SK-N-SH (cell line): ENCODE measurements around the gene MLLT11. TPM values are rescaled to one million over a fixed set of nuclear protein-coding genes. Genes with fewer than 3 reads are reported as not detected.
A peak's percentile ranks its signal among the peaks of the same experiment; 100 is the strongest.

Source experiments
- CTCF ChIA-PET: fragments of 300-600, 350-600 bp; formaldehyde crosslinking; extraction: SDS; loops from one replicate; lab custom pipeline; 2021; lab: Yijun Ruan, JAX
- POLR2A ChIA-PET: fragments of 350-600 bp; sonication (Branson Sonifier 250); formaldehyde crosslinking; extraction: SDS; loops from one replicate; lab custom pipeline; 2020; ENCODE audit warnings: antibody characterized with exemption, inconsistent platforms; lab: Yijun Ruan, JAX
- DNase-seq: peaks from one replicate; pipeline ENCODE4 v3.0.0; 2012
- H2AFZ ChIP-seq: fragments of 200-600 bp; sonication (generic); 2 replicates; pipeline ENCODE4 v1.8.1; 2016; ENCODE audit warnings: antibody characterized with exemption, mild to moderate bottlenecking, low read depth
- H3F3A ChIP-seq: fragments of 200-600 bp; sonication (generic); replicated peaks from 2 replicates; pipeline ENCODE3; 2016; ENCODE audit warnings: antibody characterized with exemption, mild to moderate bottlenecking; ENCODE audit not compliant: insufficient read depth
- H3K27ac ChIP-seq, 2 experiments: fragments of 200-500 bp in 1 of 2; fragments of 200-600 bp in 1 of 2; sonication (Bioruptor generic) in 1 of 2; sonication (generic), shearing (Covaris generic) in 1 of 2; 2 replicates each; pipeline versions ENCODE4 v1.5.1 to v1.6.1; 2014 to 2016; ENCODE audit warnings: low read depth in 2 of 2, inconsistent platforms in 1 of 2, low read length in 1 of 2, mild to moderate bottlenecking in 1 of 2, mixed read lengths in 1 of 2
- H3K27me3 ChIP-seq: fragments of 200-600 bp; sonication (generic), shearing (Covaris generic); 2 replicates; pipeline ENCODE4 v1.6.1; 2016; ENCODE audit warnings: mixed run types; ENCODE audit not compliant: insufficient read depth
- H3K36me3 ChIP-seq, 2 experiments: fragments of 200-500 bp in 1 of 2; fragments of 200-600 bp in 1 of 2; sonication (Bioruptor generic) in 1 of 2; sonication (generic) in 1 of 2; replicated peaks in 1 of 2; 2 replicates each; pipeline versions ENCODE3 to v1.5.1; 2014 to 2016; ENCODE audit warnings: low read length in 1 of 2, mild to moderate bottlenecking in 1 of 2; ENCODE audit not compliant: insufficient read depth in 2 of 2, control insufficient read depth in 1 of 2
- H3K4me1 ChIP-seq, 2 experiments: fragments of 200-500 bp in 1 of 2; fragments of 200-600 bp in 1 of 2; sonication (Bioruptor generic) in 1 of 2; sonication (generic), shearing (Covaris generic) in 1 of 2; 2 replicates each; pipeline versions ENCODE4 v1.5.1 to v1.6.1; 2014 to 2016; ENCODE audit warnings: low read depth in 1 of 2, low read length in 1 of 2, mixed run types in 1 of 2; ENCODE audit not compliant: insufficient read depth in 2 of 2, control insufficient read depth in 1 of 2
- H3K4me2 ChIP-seq: fragments of 200-600 bp; sonication (generic), shearing (Covaris generic); 2 replicates; pipeline ENCODE4 v1.6.1; 2017; ENCODE audit warnings: mixed run types
- H3K4me3 ChIP-seq, 2 experiments: fragments of 200-500 bp in 1 of 2; fragments of 200-600 bp in 1 of 2; sonication (Bioruptor generic) in 1 of 2; sonication (generic), shearing (Covaris generic) in 1 of 2; 2 replicates each; pipeline versions ENCODE4 v1.5.1 to v1.8.1; 2014 to 2016; ENCODE audit warnings: low read depth in 2 of 2, inconsistent platforms in 1 of 2, low read length in 1 of 2, mild to moderate bottlenecking in 1 of 2, mixed read lengths in 1 of 2, moderate library complexity in 1 of 2
- H3K79me2 ChIP-seq: fragments of 200-600 bp; sonication (generic); 2 replicates; pipeline ENCODE4 v1.8.1; 2017; ENCODE audit warnings: mild to moderate bottlenecking; ENCODE audit not compliant: insufficient read depth
- H3K9ac ChIP-seq: fragments of 200-600 bp; sonication (generic); 2 replicates; pipeline ENCODE4 v1.6.1; 2017; ENCODE audit warnings: mixed run types
- H3K9me2 ChIP-seq: fragments of 200-600 bp; sonication (generic); 2 replicates; pipeline ENCODE4 v1.6.1; 2017; ENCODE audit warnings: mixed run types
- H3K9me3 ChIP-seq: fragments of 200-600 bp; sonication (generic); 2 replicates; pipeline ENCODE4 v1.6.1; 2017; ENCODE audit warnings: mixed run types, mild to moderate bottlenecking, moderate library complexity
- H4K20me1 ChIP-seq: fragments of 200-600 bp; sonication (generic); 2 replicates; pipeline ENCODE4 v1.6.1; 2017; ENCODE audit warnings: mild to moderate bottlenecking, mixed run types; ENCODE audit not compliant: insufficient read depth
- CHD2 ChIP-seq: fragments of 150-350 bp; IDR thresholded peaks from 2 replicates; pipeline ENCODE4 v1.6.1; 2018; ENCODE audit warnings: low read length; ENCODE audit not compliant: partially characterized antibody
- ELF1 ChIP-seq: IDR thresholded peaks from 2 replicates; pipeline ENCODE4 v1.4.0; 2012
- EP300 ChIP-seq, 2 experiments: IDR thresholded peaks; 2 replicates each; pipeline versions ENCODE4 v1.4.0 to v1.6.1; 2012; ENCODE audit warnings: borderline replicate concordance in 1 of 2, low read depth in 1 of 2, low read length in 1 of 2
- EZH2phosphoT487 ChIP-seq: fragments of 200-600 bp; sonication (generic); IDR thresholded peaks from 2 replicates; pipeline ENCODE4 v1.6.1; 2017; ENCODE audit warnings: low read depth, mixed run types, mild to moderate bottlenecking, antibody characterized with exemption, moderate library complexity, borderline replicate concordance
- FOXJ3 ChIP-seq: sonication (generic); formaldehyde crosslinking; IDR thresholded peaks from 2 replicates; pipeline ENCODE4 v1.5.1; 2020; ENCODE audit warnings: mild to moderate bottlenecking, missing genetic modification reagents
- GABPA ChIP-seq: IDR thresholded peaks from 2 replicates; pipeline ENCODE4 v1.4.0; 2012; ENCODE audit warnings: low read depth, mild to moderate bottlenecking
- IRF3 ChIP-seq: fragments of 150-350 bp; IDR thresholded peaks from 2 replicates; pipeline ENCODE4 v1.6.1; 2016; ENCODE audit warnings: mild to moderate bottlenecking, low read depth, low read length
- MAX ChIP-seq: IDR thresholded peaks from 2 replicates; pipeline ENCODE4 v1.4.0; 2012; ENCODE audit warnings: low read depth
- NFIC ChIP-seq: IDR thresholded peaks from 2 replicates; pipeline ENCODE4 v1.4.0; 2012; ENCODE audit warnings: borderline replicate concordance
- NRF1 ChIP-seq: IDR thresholded peaks from 2 replicates; pipeline ENCODE4 v1.6.1; 2012; ENCODE audit warnings: low read depth, mild to moderate bottlenecking, low read length
- RAD21 ChIP-seq: IDR thresholded peaks from 2 replicates; pipeline ENCODE4 v1.6.1; 2012; ENCODE audit warnings: mild to moderate bottlenecking, low read length
- RCOR1 ChIP-seq: fragments of 150-350 bp; IDR thresholded peaks from 2 replicates; pipeline ENCODE4 v1.6.1; 2017; ENCODE audit warnings: antibody characterized with exemption, low read length
- REST ChIP-seq: IDR thresholded peaks from 2 replicates; pipeline ENCODE4 v1.6.1; 2012; ENCODE audit warnings: mild to moderate bottlenecking, low read depth, low read length, moderate library complexity
- RFX5 ChIP-seq: IDR thresholded peaks from 2 replicates; pipeline ENCODE4 v1.6.1; 2012; ENCODE audit warnings: mild to moderate bottlenecking, improper control_type of control experiment, low read length
- RXRA ChIP-seq: IDR thresholded peaks from 2 replicates; pipeline ENCODE4 v1.4.0; 2012; ENCODE audit warnings: low read depth, mild to moderate bottlenecking, borderline replicate concordance
- TAF1 ChIP-seq: IDR thresholded peaks from 2 replicates; pipeline ENCODE4 v1.6.1; 2012; ENCODE audit warnings: low read depth, mild to moderate bottlenecking, low read length, moderate library complexity, borderline replicate concordance
- USF1 ChIP-seq: IDR thresholded peaks from 2 replicates; pipeline ENCODE4 v1.4.0; 2012; ENCODE audit warnings: low read depth, borderline replicate concordance
- USF2 ChIP-seq: fragments of 150-350 bp; IDR thresholded peaks from 2 replicates; pipeline ENCODE4 v1.6.1; 2017; ENCODE audit warnings: antibody characterized with exemption, low read length, low read depth, borderline replicate concordance
- YY1 ChIP-seq: IDR thresholded peaks from 2 replicates; pipeline ENCODE4 v1.4.0; 2012; ENCODE audit warnings: low read depth, mild to moderate bottlenecking
- ZBTB33 ChIP-seq: IDR thresholded peaks from 2 replicates; pipeline ENCODE4 v1.4.0; 2012; ENCODE audit warnings: low read depth, borderline replicate concordance
- WGBS: methylation state at CpG from one replicate; pipeline ENCODE4 v1.1.6; 2017; ENCODE audit warnings: low lambda C conversion rate; 5-methylcytosine and 5-hydroxymethylcytosine counted together
- polyA plus RNA-seq, 3 experiments: library from polyadenylated mRNA; depleted of rRNA; stranded (reverse); fragments of >200 nt; gene quantifications; 2 replicates each; pipeline ENCODE4 v1.2.3, GENCODE V29; 2012

MLLT11 gene
- 26.7 and 33.8 TPM in 2 replicates for polyA plus RNA-seq (2012; rRNA removed)
- polyA plus RNA-seq (2012; cell fraction: cytosol; rRNA removed): 39.0 and 44.0 TPM in 2 replicates
- polyA plus RNA-seq (2012; cell fraction: nucleus; rRNA removed): 15.6 and 19.4 TPM in 2 replicates

GRCh38 chr1:151060007-151060656 lies at the start of gene MLLT11:
TSS of gene MLLT11 (plus strand) at chr1:151060397. CDS start at chr1:151067225, 6,828 bp downstream.
- ChIA-PET POLR2A (interaction anchor here (0.6 to 2.9 kb wide), 6 partner anchors 9 to 82 kb away, joined by 3 to 24 read pairs (median 4); partner anchors contain the start of genes C1orf56 and MINDY1), CTCF (interaction anchor here (0.6 to 7.4 kb wide), 12 partner anchors 12 to 493 kb away, joined by 3 to 67 read pairs (median 4); partner anchors contain the start of genes C1orf56, GABPB2 and MINDY1)
- peaks cover 100% of the 10 kb centered on the region for H3K79me2 ChIP-seq
- TF ChIP-seq EP300 (IDR thresholded peaks at IDR 0.05; ENCODE audit: borderline replicate concordance in 1 of 2, low read depth in 1 of 2, low read length in 1 of 2): peak; percentile 41 to 86; a peak in 3 of 4 replicates
- no peak for TF ChIP-seq IRF3
- peak; percentile 40; the same call in 1 of the 2 replicates for TF ChIP-seq MAX
- no peak for TF ChIP-seq RXRA
- TF ChIP-seq RAD21: no peak
- no peak for TF ChIP-seq FOXJ3 (CRISPR knock-in tag)
- TF ChIP-seq YY1: no peak
- peak; percentile 93 for TF ChIP-seq CHD2
- no peak for TF ChIP-seq GABPA
- no peak for TF ChIP-seq EZH2phosphoT487
- TF ChIP-seq RFX5: peak; percentile 77
- TF ChIP-seq NRF1: no peak
- TF ChIP-seq RCOR1: peak; percentile 53; the same call in 1 of the 2 replicates
- TF ChIP-seq ELF1: no peak; the same call in 1 of the 2 replicates
- TF ChIP-seq USF2: no peak
- TF ChIP-seq NFIC: no peak; the same call in 1 of the 2 replicates
- TF ChIP-seq REST: no peak
- no peak for TF ChIP-seq USF1
- TF ChIP-seq TAF1: peak; percentile 84
- TF ChIP-seq ZBTB33: 0 out of 2 replicates have a peak, but pooled peaks have one; percentile 18

More at GRCh38 chr1:151060007-151060656, at the start of gene MLLT11:
- Histone ChIP-seq H3K4me3 (peak within 1 kb of the TSS; percentile 79 to 81), H3K27me3 (no peaks in the 10 kb centered on the region), H3K9me2 (no peaks in the 10 kb centered on the region), H3K4me1 (peaks cover 18 to 32% of the 10 kb centered on the region in 2 experiments), H3K9me3 (no peaks in the 10 kb centered on the region), H3K27ac (peak within 1 kb of the TSS; percentile 99), H3K9ac (peak within 1 kb of the TSS; percentile 93), H3F3A (peaks cover 27% of the 10 kb centered on the region), H3K4me2 (peak within 1 kb of the TSS; percentile 91), H2AFZ (peak within 1 kb of the TSS; percentile 83), H4K20me1 (peaks cover 46% of the 10 kb centered on the region), H3K36me3 (peaks cover 17 to 24% of the 10 kb centered on the region in 2 experiments)
- WGBS: 1% methylated on average over 15 of the region's 15 CpGs
- DNase-seq: peak; percentile 86
